ENCODE results near the gene NPTX1.

NPTX1 gene

DNA sequence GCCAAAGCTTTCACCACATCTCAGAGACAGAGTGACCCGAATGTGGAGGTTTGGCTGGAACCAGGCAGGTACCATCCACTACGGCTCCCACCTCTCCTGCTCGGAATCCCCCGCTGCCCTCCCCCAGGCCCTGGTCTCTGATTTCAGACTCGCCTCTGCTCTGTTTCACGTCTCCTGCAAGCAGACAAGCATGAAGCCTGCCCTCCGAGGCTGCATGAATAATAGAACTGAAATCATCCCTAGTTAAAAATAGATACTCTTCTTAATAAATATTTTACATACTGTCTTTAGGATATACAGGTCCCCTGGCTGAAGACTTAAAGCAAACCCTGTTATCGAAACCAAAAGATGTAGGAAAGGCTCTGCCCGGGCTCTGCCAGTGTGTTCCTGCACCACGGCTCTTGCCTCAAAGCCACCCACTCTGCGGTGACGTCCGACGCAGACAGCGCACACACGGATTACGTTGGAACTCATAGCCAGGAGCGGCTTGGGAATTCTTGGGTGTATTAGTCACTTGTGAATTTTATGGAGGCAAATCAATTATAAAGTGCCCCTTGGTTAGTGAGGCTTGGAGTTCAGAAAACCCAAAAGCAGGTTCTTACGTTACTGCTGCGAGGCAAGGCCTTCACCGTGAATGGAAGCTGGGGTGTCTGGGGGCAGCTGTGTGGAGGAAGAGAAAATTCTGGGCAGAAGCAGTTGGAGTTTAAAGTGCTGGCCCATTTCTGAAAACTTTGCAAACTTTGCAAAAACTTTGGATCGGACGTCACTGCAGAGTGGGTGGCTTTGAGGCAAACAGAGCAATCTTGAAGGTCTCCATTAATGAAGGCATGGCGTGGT, 25.6 kb upstream of the NPTX1 start:
- H3K79me1 ChIP-seq (ENCODE audit: low read length) = no peaks in the 10 kb centered on the region
- no peak overlapping the region for H4K8ac ChIP-seq (ENCODE audit: low read depth, low read length)
- H3K4me2 ChIP-seq (ENCODE audit: low read length) = no peak overlapping the region
- no peaks in the 10 kb centered on the region for H3K79me2 ChIP-seq (ENCODE audit: control insufficient read depth, insufficient read depth, low read length)
- H2BK15ac ChIP-seq (replicated peaks; ENCODE audit: low read depth) = no peak overlapping the region
- WGBS (ENCODE audit: extremely low coverage, insufficient coverage, low lambda C conversion rate) = no CpG with 5 or more reads among the region's 24 CpGs
- H3K4me3 ChIP-seq (ENCODE audit: low read length) = no peak overlapping the region
- no peaks in the 10 kb centered on the region for H3K4me1 ChIP-seq (ENCODE audit: control insufficient read depth, low read depth, low read length)
- H4K5ac ChIP-seq (ENCODE audit: low read length) = no peak overlapping the region
- H3K4ac ChIP-seq (ENCODE audit: low read depth, low read length) = no peak overlapping the region
- no peak overlapping the region for H3K27ac ChIP-seq (ENCODE audit: low read depth, low read length)
- H3K56ac ChIP-seq (ENCODE audit: low read length) = no peak overlapping the region
- no peak overlapping the region for H3K23ac ChIP-seq (ENCODE audit: low read length)
- H3K27me3 ChIP-seq (ENCODE audit: insufficient read depth, low read length, poor library complexity) = no peaks in the 10 kb centered on the region
- H2BK120ac ChIP-seq (ENCODE audit: low read depth, low read length) = no peak overlapping the region
- no peaks in the 10 kb centered on the region for H3K36me3 ChIP-seq (ENCODE audit: control insufficient read depth, insufficient read depth, low read length)
- H2AK5ac ChIP-seq (ENCODE audit: low read length) = no peak overlapping the region
- no peak overlapping the region for H3K9ac ChIP-seq (ENCODE audit: low read length)
- H2BK5ac ChIP-seq (ENCODE audit: low read length) = no peak overlapping the region
- DNase-seq = no peak
- H3K18ac ChIP-seq (ENCODE audit: low read length) = no peak overlapping the region

DNA sequence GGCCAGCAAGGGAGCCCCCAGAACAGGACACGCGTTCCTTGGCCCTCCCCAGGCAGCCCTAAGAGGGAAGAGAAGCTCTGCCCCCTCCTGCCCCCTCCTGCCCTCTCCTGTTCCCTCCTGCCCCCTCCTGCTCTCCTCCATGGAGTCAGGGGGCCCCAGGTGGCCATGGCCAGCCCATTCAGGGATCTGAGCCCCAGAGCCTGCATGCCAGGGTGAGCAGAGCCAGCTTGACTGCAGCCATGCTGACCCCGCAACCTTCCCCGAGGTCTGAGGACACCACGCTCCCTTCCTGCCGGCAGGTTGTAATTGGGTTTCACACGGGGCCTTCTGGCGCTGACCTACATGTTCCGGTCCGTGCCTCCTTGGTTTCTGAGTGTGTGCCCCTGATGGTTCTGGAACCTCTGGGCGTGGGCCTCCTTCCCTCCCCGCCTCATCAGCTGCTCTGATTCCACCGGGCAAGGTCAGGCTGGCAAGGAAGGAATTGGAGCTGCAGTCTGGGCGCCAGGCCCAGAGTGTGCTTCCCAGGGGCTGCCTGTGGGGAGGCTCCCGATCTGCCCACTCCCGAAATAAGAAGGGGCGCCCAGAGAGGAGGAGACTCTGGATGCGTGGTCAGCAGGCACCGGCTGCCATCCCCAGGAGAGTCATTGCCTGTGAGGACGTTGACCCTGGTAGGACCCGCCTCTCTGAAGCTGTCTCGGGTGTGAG, 23.7 kb upstream of the NPTX1 start:
- Histone ChIP-seq H3K27ac (ENCODE audit: low read depth, low read length) (no peak overlapping the region), H2AK5ac (ENCODE audit: low read length) (no peak overlapping the region), H3K4me2 (ENCODE audit: low read length) (no peak overlapping the region)

DNA sequence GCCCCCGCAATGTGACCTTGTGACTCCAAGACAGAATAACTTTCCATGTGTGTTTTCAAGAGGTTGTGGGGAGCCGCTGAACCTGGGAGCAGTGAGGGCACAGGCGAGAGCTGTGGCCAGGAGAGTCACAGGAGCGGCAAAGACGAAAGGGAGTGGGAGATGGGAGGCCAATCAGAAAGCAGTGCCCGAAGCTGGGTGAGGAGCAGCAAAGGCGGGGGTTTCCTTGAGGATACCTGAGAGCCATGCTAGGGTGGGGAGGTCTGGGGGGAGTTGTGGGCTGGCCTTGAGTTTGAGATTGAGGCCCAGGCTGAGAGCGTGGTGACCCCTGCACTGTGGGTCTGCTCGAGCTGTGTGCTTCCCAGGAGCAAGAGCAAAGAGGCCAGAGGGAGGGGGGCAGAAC, 23.2 kb upstream of the NPTX1 start:
- no peak overlapping the region for H4K8ac ChIP-seq (ENCODE audit: low read depth, low read length)
- H3K4me1 ChIP-seq (ENCODE audit: control insufficient read depth, low read depth, low read length) = no peaks in the 10 kb centered on the region
- DNase-seq = no peak
- H3K36me3 ChIP-seq (ENCODE audit: control insufficient read depth, insufficient read depth, low read length) = no peaks in the 10 kb centered on the region
- no peak overlapping the region for H2BK120ac ChIP-seq (ENCODE audit: low read depth, low read length)
- H3K9ac ChIP-seq (ENCODE audit: low read length) = no peak overlapping the region
- no peak overlapping the region for H3K4me3 ChIP-seq (ENCODE audit: low read length)
- no peaks in the 10 kb centered on the region for H3K27me3 ChIP-seq (ENCODE audit: insufficient read depth, low read length, poor library complexity)
- H2BK5ac ChIP-seq (ENCODE audit: low read length) = no peak overlapping the region
- no peak overlapping the region for H4K5ac ChIP-seq (ENCODE audit: low read length)
- H2BK15ac ChIP-seq (replicated peaks; ENCODE audit: low read depth) = no peak overlapping the region
- H3K56ac ChIP-seq (ENCODE audit: low read length) = no peak overlapping the region
- no peak overlapping the region for H2AK5ac ChIP-seq (ENCODE audit: low read length)
- no peaks in the 10 kb centered on the region for H3K79me2 ChIP-seq (ENCODE audit: control insufficient read depth, insufficient read depth, low read length)
- WGBS (ENCODE audit: extremely low coverage, insufficient coverage, low lambda C conversion rate) = no CpG with 5 or more reads among the region's 9 CpGs
- H3K79me1 ChIP-seq (ENCODE audit: low read length) = no peaks in the 10 kb centered on the region
- no peak overlapping the region for H3K4ac ChIP-seq (ENCODE audit: low read depth, low read length)
- H3K23ac ChIP-seq (ENCODE audit: low read length) = no peak overlapping the region
- no peak overlapping the region for H3K27ac ChIP-seq (ENCODE audit: low read depth, low read length)
- no peak overlapping the region for H3K18ac ChIP-seq (ENCODE audit: low read length)
- no peak overlapping the region for H3K4me2 ChIP-seq (ENCODE audit: low read length)

More for the DNA sequence above, 23.7 kb upstream of the NPTX1 start:
- DNase-seq = no peak
- Histone ChIP-seq H2BK15ac (replicated peaks; ENCODE audit: low read depth) (no peak overlapping the region), H4K5ac (ENCODE audit: low read length) (no peak overlapping the region), H3K79me1 (ENCODE audit: low read length) (no peaks in the 10 kb centered on the region), H3K18ac (ENCODE audit: low read length) (no peak overlapping the region), H3K79me2 (ENCODE audit: control insufficient read depth, insufficient read depth, low read length) (no peaks in the 10 kb centered on the region), H3K4me3 (ENCODE audit: low read length) (no peak overlapping the region), H4K8ac (ENCODE audit: low read depth, low read length) (no peak overlapping the region), H3K36me3 (ENCODE audit: control insufficient read depth, insufficient read depth, low read length) (no peaks in the 10 kb centered on the region), H3K9ac (ENCODE audit: low read length) (no peak overlapping the region), H3K23ac (ENCODE audit: low read length) (no peak overlapping the region), H2BK5ac (ENCODE audit: low read length) (no peak overlapping the region), H3K27me3 (ENCODE audit: insufficient read depth, low read length, poor library complexity) (no peaks in the 10 kb centered on the region), H3K4me1 (ENCODE audit: control insufficient read depth, low read depth, low read length) (no peaks in the 10 kb centered on the region), H2BK120ac (ENCODE audit: low read depth, low read length) (no peak overlapping the region), H3K4ac (ENCODE audit: low read depth, low read length) (no peak overlapping the region), H3K56ac (ENCODE audit: low read length) (no peak overlapping the region)
- WGBS (ENCODE audit: extremely low coverage, insufficient coverage, low lambda C conversion rate) = no CpG with 5 or more reads among the region's 22 CpGs

DNA sequence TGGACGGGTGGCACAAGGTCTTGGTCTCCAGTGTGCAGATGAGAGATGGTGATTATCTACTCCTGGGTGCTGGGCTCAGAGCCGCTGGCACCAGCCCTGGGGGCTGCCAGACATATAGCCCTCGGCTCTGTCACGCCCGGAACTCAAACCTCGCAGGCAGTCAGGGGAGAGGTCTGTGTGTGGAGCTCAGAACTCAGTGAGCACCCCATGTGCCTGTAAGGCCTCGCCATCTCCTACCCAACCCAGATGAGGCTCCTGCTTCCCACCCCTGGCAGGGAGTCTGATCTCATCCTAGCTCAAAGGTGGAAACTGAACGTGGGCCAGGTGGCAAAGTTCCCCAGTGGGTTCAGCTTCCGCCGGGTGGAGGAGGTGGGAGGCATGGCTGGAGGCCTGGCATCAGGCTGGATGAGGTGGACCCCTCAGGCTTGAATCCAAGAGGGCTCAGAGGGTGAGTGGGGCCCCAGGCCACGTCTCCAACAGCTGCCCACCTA, 22.6 kb upstream of the NPTX1 start:
- H3K9ac ChIP-seq (ENCODE audit: low read length) = no peak overlapping the region
- no peak overlapping the region for H3K4me2 ChIP-seq (ENCODE audit: low read length)
- H2BK5ac ChIP-seq (ENCODE audit: low read length) = no peak overlapping the region
- H4K5ac ChIP-seq (ENCODE audit: low read length) = no peak overlapping the region
- H2BK15ac ChIP-seq (replicated peaks; ENCODE audit: low read depth) = no peak overlapping the region
- H2BK120ac ChIP-seq (ENCODE audit: low read depth, low read length) = no peak overlapping the region
- no peak overlapping the region for H3K18ac ChIP-seq (ENCODE audit: low read length)
- H3K27me3 ChIP-seq (ENCODE audit: insufficient read depth, low read length, poor library complexity) = no peaks in the 10 kb centered on the region
- H3K36me3 ChIP-seq (ENCODE audit: control insufficient read depth, insufficient read depth, low read length) = no peaks in the 10 kb centered on the region
- WGBS (ENCODE audit: extremely low coverage, insufficient coverage, low lambda C conversion rate) = no CpG with 5 or more reads among the region's 11 CpGs
- DNase-seq = no peak
- no peak overlapping the region for H2AK5ac ChIP-seq (ENCODE audit: low read length)
- no peak overlapping the region for H4K8ac ChIP-seq (ENCODE audit: low read depth, low read length)
- no peak overlapping the region for H3K4me3 ChIP-seq (ENCODE audit: low read length)
- H3K79me1 ChIP-seq (ENCODE audit: low read length) = no peaks in the 10 kb centered on the region
- no peak overlapping the region for H3K23ac ChIP-seq (ENCODE audit: low read length)
- H3K4me1 ChIP-seq (ENCODE audit: control insufficient read depth, low read depth, low read length) = no peaks in the 10 kb centered on the region
- no peak overlapping the region for H3K27ac ChIP-seq (ENCODE audit: low read depth, low read length)
- H3K4ac ChIP-seq (ENCODE audit: low read depth, low read length) = no peak overlapping the region
- no peaks in the 10 kb centered on the region for H3K79me2 ChIP-seq (ENCODE audit: control insufficient read depth, insufficient read depth, low read length)
- no peak overlapping the region for H3K56ac ChIP-seq (ENCODE audit: low read length)

DNA sequence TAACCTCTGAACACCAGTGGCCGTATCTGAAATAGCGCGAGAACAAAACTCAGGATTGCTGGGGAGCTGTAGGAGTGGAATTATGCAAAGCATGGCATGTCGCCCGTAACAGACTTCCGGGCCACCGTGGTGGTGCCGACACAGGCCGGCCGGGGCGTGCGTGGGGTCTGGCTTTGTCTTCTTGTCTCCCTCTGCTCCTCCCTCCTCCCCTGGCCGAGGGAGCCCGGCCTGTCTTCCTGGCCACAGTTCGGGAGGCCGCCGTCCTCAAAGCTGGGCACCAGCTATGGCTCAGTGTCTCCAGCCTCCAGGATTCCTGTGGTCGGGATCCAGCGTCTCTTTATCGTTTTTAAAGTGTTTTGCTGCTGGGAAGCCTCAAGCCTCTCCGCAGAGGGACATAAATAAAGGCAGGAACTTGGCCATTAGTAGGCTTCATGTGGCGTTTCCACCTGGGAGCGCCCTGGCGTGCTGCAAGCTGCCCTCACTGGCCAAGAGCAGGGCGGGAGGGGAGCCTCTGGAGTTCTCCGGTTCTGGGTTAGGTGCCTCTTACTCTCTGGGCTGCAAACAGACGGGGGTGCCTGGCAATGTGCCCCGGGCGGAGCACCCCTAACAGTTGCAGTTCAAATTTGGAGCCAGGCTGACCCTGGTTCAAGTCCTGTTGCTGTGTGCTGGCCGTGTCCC, 22.0 kb upstream of the NPTX1 start:
- Histone ChIP-seq H3K18ac (ENCODE audit: low read length) (no peak overlapping the region), H3K27me3 (ENCODE audit: insufficient read depth, low read length, poor library complexity) (no peaks in the 10 kb centered on the region), H3K79me2 (ENCODE audit: control insufficient read depth, insufficient read depth, low read length) (no peaks in the 10 kb centered on the region), H3K4me2 (ENCODE audit: low read length) (no peak overlapping the region), H3K4me3 (ENCODE audit: low read length) (no peak overlapping the region), H2AK5ac (ENCODE audit: low read length) (no peak overlapping the region), H3K23ac (ENCODE audit: low read length) (no peak overlapping the region), H3K79me1 (ENCODE audit: low read length) (no peaks in the 10 kb centered on the region), H3K4ac (ENCODE audit: low read depth, low read length) (no peak overlapping the region), H2BK15ac (replicated peaks; ENCODE audit: low read depth) (no peak overlapping the region), H4K5ac (ENCODE audit: low read length) (no peak overlapping the region), H3K9ac (ENCODE audit: low read length) (no peak overlapping the region), H3K36me3 (ENCODE audit: control insufficient read depth, insufficient read depth, low read length) (no peaks in the 10 kb centered on the region), H3K27ac (ENCODE audit: low read depth, low read length) (no peak overlapping the region), H2BK5ac (ENCODE audit: low read length) (no peak overlapping the region), H2BK120ac (ENCODE audit: low read depth, low read length) (no peak overlapping the region), H3K4me1 (ENCODE audit: control insufficient read depth, low read depth, low read length) (no peaks in the 10 kb centered on the region), H4K8ac (ENCODE audit: low read depth, low read length) (no peak overlapping the region), H3K56ac (ENCODE audit: low read length) (no peak overlapping the region)
- DNase-seq = no peak
- no CpG with 5 or more reads among the region's 30 CpGs for WGBS (ENCODE audit: extremely low coverage, insufficient coverage, low lambda C conversion rate)
